ENCODE data around the gene AP1G1. TPM values are rescaled to one million over a fixed set of nuclear protein-coding genes. Genes with fewer than 3 reads are reported as not detected.

Gene AP1G1
- total RNA-seq, 1 experiment from 2014 or later = 79.2 TPM

DNA sequence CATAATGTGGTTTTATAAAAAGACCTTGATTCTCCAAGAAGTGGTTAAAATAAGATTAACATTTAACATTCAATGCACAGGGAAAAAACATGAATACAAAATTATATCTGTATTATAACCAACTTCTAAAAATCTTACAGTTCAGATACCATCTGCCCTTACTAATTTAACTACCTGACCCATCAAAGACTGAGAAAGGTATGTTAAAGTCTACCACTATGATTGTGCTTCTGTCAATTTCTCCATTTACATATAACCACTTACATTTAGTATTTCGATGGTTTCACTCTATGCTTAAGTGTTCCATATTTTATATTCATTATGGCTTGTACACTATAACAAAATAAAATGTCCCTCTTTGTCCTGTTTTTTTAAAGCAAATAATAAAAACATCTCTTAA lies 14.6 kb downstream of the AP1G1 start:
- H2BK12ac ChIP-seq (ENCODE audit: insufficient read length, low read depth, low read length) = no peak overlapping the region
- no peak overlapping the region for H2AFZ ChIP-seq (ENCODE audit: low read length)
- H3K27ac ChIP-seq (ENCODE audit: insufficient read length, low read depth, low read length) = no peak overlapping the region
- H3K23me2 ChIP-seq (ENCODE audit: insufficient read length, low read depth, low read length, poor library complexity, severe bottlenecking) = no peaks in the 10 kb centered on the region
- no CpG with 5 or more reads among the region's 1 CpG for WGBS (ENCODE audit: extremely low coverage, insufficient read length, low lambda C conversion rate)
- H4K20me1 ChIP-seq (ENCODE audit: control insufficient read depth, insufficient read depth, insufficient read length) = no peaks in the 10 kb centered on the region
- H3K9ac ChIP-seq (ENCODE audit: extremely low read depth, insufficient read length, low read length) = no peak overlapping the region
- no peaks in the 10 kb centered on the region for H3K4me1 ChIP-seq (ENCODE audit: insufficient read depth, low read length)
- no peak overlapping the region for H3T11ph ChIP-seq (ENCODE audit: low read length)
- no peak overlapping the region for H3K56ac ChIP-seq (ENCODE audit: insufficient read length, low read depth, low read length)
- H3K18ac ChIP-seq (ENCODE audit: insufficient read length, low read depth, low read length) = no peak overlapping the region
- no peak overlapping the region for H3K14ac ChIP-seq (ENCODE audit: insufficient read depth, low read length)
- H4K5ac ChIP-seq (ENCODE audit: insufficient read length, low read depth, low read length) = no peak overlapping the region
- DNase-seq = no peak
- H3K4me1 Mint-ChIP-seq = no peaks in the 10 kb centered on the region
- H3K9me3 ChIP-seq (ENCODE audit: control insufficient read depth, low read depth, low read length) = no peaks in the 10 kb centered on the region
- H3K79me1 ChIP-seq (ENCODE audit: insufficient read depth, low read depth, low read length, poor library complexity, severe bottlenecking) = peaks cover 22% of the 10 kb centered on the region
- no peak overlapping the region for H4K91ac ChIP-seq (ENCODE audit: insufficient read length, low read depth, low read length)
- no peaks in the 10 kb centered on the region for H3K27me3 Mint-ChIP-seq (ENCODE audit: low read depth)
- H2BK15ac ChIP-seq (ENCODE audit: low read depth, low read length) = no peak overlapping the region
- no peak overlapping the region for H3K4ac ChIP-seq (ENCODE audit: low read depth, low read length)
- H3K79me2 ChIP-seq (ENCODE audit: insufficient read depth, low read length) = peaks cover 8% of the 10 kb centered on the region; the same call in 1 of the 2 replicates
- peak overlapping the region in 2 of 3 experiments; percentile 64 to 86; a peak in 3 of 7 replicates for H3K27ac Mint-ChIP-seq
- peaks cover 4 to 5% (median 4%) of the 10 kb centered on the region in 3 experiments; a peak in 5 of 7 replicates for H3K36me3 Mint-ChIP-seq (ENCODE audit: insufficient read depth in 1 of 3, low read depth in 3 of 3)
- H3K27me3 ChIP-seq (ENCODE audit: insufficient read depth, low read length) = no peaks in the 10 kb centered on the region
- H3K23ac ChIP-seq (ENCODE audit: insufficient read length, low read depth, low read length) = no peak overlapping the region
- TF ChIP-seq CTCF (conservative IDR thresholded peaks at IDR 0.05) = no peak
- no peak overlapping the region for H2BK5ac ChIP-seq (ENCODE audit: insufficient read length, low read length)
- no peak overlapping the region for H2AK5ac ChIP-seq (ENCODE audit: insufficient read length, low read length)
- no peak overlapping the region for H3K4me2 ChIP-seq (ENCODE audit: insufficient read depth, insufficient read length, low read length)
- no peaks in the 10 kb centered on the region for H3K9me3 Mint-ChIP-seq
- H2BK20ac ChIP-seq (ENCODE audit: low read depth, low read length, poor library complexity, severe bottlenecking) = no peak overlapping the region
- no peak overlapping the region for H3K4me3 Mint-ChIP-seq
- no peak overlapping the region for H2BK120ac ChIP-seq (ENCODE audit: low read depth, low read length, poor library complexity, severe bottlenecking)
- no peak overlapping the region for H4K8ac ChIP-seq (replicated peaks; ENCODE audit: insufficient read length, low read depth, low read length)

All from H9 (cell line).